Dedifferentiated amniotic fluid mesenchymal stem cell (primary cell): ENCODE results near the gene KIF3B.
A peak's percentile ranks its signal among the peaks of the same experiment; 100 is the strongest.
"Not testable (repeated sequence)": the region's sequence is repeated elsewhere in the genome, so short reads cannot be mapped to it uniquely, and the experiment has no call there.

Experiments used
- DNase-seq: peaks from one replicate; pipeline ENCODE4 v3.0.0-alpha.2; 2016; ENCODE audit errors: extremely low spot score

Gene KIF3B

DNA sequence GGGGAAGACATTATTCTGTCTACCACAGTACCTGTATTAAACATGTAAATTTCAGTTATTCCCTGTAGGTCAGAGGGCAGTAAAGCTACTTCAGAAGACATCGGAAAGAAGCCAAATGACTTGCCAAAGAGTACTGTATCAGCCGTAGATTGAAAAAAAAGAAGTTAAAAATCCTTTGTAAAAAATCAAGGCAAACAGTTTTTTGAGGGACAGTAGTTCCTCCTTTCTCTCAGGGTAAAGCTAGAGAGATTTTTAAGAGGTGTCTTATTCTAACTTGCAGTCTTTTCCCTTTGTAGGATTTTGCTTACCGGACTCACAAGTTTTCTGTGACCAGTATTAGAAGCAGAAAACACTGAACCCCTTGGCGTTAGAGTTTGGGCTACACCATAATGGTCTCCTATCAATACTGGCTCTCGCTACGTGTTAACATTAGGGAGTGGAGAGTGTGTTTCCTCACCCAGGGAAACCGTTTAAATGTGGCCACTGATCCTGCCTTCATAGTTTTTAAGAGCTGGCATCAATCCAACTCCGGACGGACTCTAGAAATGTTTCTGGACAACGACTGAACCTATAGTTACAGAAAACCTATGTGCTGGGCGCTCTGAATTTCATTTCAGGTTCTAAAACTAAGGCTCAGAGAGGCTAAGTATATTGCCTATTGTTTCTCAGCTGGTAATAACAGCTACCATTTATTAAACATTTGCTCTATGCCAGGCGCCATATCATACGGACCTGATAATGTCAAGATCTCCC lies 79.3 kb downstream of the KIF3B start:
- no peak for DNase-seq

DNA sequence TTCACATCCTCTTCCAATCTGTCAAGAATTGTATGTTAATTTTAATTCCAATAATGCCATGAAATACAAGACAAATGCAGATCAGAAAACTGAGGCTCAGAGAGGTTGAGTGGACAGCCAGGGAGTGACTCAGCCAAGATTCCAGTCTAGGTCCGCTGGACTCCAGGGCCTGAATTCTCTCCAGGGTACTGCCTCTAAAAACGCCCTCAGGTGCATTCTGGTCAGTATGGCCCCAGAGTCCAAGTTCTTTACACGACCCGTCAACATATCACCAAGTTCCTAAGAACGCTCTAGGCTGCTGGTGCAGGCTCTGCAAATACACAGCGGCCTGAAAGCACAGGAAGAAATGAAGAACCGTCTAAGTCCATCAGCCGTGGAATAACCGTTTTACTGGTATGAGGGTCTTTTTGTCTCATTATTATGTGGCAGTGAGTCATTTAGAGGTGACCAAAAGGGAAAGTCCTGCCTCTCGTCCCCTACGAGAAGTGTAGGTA lies 80.0 kb downstream of the KIF3B start:
- no peak for DNase-seq

- peak; percentile 95 for DNase-seq
Measured at GRCh38 chr20:32357869-32358631, 80.6 kb downstream of the KIF3B start, which contains the start of gene ASXL1. Gene ASXL1, plus strand, starts transcription at chr20:32358331. Its CDS starts 445 bp downstream, at chr20:32358776.

DNA sequence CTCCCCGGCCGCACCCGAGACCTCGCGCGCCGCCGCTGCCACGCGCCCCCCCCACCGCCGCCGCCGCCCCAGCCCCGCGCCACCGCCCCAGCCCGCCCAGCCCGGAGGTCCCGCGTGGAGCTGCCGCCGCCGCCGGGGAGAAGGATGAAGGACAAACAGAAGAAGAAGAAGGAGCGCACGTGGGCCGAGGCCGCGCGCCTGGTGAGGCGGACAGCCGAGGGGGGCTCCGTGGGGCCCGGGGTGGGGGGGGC lies 81.1 kb downstream of the KIF3B start:
- no peak for DNase-seq

- DNase-seq = no peak
Measured at GRCh38 chr20:32358883-32359632, 81.6 kb downstream of the KIF3B start.

DNA sequence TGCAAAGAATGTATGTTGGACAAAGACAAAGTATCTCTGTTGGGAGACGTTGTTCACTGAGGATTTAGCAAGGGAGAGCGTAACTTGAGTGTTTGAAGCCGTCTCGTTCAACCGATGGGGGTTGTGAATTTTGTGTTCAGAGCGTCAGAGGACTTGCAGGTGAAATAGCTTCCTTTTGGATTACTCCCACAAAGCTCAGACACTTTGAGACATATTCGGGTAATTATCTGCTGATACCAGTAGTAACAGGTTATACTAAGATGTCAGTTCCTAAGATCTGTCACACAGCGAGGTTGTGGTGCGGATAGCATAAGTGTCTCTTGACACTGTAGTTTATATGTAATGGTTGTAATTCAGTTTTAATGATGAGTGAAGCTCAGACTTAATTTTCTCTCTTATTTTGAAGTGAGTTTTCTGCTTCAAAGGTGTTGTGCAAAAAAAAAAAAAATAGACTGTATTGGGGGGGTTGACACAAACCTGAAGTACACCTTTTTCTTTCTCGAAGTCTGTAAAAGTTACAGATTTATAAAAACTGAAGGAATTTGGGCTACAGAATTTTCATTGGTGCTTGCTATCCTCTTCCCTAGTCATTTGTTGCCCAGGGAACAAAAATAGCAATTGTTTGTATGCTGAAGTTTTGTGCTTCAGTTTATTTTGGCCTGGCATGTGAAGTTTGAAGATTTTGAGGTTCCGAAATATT lies 82.3 kb downstream of the KIF3B start:
- DNase-seq = peak; percentile 75

DNA sequence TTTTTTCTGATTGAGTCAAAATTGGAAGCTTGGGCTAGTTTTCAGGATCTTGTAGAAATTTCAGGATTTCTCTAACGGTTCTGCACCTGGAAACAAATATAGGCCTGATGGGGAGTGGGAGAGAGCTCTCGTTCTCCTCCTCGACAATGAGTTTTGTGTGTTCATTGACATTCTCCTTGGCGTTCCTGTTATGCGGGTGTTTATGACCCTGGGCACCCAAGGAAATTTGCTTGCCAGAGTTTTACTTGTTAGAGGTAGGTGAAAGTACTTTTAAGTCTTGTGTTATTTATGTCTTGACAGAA lies 82.8 kb downstream of the KIF3B start:
- no peak for DNase-seq

DNA sequence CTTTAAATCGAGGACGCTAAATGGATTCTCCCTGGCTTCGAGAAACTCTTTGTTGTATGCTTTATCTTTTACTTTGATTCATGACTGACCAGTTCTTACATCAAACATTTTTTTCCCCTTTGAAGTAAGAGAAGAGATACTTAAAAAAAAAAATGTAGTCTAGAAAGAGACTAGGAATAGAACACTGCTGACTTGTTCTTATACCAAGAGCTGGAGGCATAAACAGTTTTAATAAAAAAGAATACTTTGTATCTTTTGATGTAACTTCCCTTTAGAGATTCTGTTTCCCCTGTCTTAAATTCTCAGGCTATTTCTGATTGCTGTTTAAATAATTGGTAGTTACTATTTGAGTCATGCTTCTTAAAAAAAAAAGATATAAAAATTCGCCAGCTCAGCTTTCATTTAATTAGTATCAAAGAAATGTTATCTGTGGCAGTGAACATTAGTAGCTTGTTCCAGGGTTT lies 85.5 kb downstream of the KIF3B start:
- no peak for DNase-seq

- no peak for DNase-seq
Measured at GRCh38 chr20:32363492-32363891, 86.0 kb downstream of the KIF3B start.

DNA sequence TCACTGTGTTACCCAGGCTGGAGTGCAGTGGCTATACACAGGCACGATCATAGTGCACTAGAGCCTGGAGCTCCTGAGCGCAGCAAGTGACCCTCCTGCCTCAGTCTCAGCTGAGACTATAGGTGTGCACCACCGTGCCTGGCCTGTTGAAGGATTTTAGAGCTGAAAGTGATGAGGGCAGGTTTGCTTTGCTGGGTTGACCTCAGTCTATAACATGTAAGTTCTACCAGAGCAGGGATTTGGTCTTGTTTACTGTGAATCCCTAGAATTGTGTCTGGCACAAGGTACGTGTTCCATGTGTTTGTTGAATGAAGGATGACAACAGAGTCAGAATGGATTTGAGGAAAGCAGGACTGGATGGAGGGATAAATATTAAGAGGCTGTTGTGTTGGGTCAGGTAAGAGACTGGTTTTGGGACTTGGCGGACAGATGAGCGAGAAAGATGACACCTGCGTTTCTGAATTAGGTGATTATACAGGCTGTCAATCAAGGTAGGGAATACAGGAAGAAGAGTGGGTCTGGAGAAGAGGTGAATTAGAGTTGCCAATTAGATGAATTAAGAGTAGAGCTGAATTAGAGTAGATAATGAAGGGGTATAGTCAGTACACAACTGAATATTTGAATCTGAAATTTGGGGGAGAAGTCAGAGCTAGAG lies 87.2 kb downstream of the KIF3B start:
- DNase-seq = no peak

DNA sequence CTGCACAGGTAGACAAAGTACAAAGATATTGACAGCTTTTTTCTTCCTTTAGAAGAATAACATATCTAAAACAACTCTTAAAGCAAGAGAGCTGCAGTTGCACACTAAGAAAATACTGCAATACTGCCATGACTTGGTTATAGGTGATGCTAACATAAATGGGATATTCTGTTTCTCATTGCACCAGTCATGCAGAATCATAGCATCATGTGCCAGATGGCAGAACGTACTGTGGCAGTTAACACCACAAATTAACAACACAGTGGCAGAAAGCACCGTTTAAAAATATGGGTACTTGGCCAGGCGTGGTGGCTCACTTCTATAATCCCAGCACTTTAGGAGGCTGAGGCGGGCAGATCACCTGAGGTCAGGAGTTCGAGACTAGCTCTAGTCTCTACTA lies 88.1 kb downstream of the KIF3B start:
- no peak for DNase-seq

DNA sequence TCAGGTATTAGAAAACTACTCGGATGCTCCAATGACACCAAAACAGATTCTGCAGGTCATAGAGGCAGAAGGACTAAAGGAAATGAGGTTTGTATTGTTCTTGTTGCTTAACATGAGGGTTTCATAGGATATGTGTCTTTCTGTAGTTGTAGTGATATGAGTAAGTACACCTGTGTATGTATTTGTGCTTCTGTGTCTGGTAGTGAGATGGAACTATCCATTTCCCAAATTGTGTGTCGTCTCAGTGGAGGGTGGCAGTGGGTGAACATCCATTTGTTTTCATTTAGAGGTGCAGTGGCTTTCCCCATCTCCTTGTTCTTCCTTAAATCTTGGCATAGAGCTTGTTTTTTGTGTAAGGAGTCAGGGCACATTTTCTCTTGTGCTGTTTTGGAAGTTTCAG lies 88.9 kb downstream of the KIF3B start:
- DNase-seq = no peak

- DNase-seq = no peak
Measured at GRCh38 chr20:32368323-32368722, 90.9 kb downstream of the KIF3B start.

DNA sequence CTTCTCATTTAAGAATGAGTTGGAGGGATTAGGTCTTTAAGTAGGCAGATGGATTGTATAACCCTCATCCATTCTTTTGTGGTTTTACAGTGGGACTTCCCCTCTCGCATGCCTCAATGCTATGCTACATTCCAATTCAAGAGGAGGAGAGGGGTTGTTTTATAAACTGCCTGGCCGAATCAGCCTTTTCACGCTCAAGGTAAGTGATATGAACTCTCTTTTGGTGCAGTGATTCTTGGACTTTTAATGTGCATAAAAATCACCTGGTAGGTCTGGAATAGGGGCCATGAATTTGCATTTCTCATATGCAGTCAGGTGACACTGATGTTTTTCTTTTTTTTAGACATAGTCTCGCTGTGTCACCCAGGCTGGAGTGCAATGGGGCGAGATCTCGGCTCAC lies 91.5 kb downstream of the KIF3B start:
- peak; percentile 59 for DNase-seq

- DNase-seq = no peak
Measured at GRCh38 chr20:32370897-32371296, 93.4 kb downstream of the KIF3B start.

DNA sequence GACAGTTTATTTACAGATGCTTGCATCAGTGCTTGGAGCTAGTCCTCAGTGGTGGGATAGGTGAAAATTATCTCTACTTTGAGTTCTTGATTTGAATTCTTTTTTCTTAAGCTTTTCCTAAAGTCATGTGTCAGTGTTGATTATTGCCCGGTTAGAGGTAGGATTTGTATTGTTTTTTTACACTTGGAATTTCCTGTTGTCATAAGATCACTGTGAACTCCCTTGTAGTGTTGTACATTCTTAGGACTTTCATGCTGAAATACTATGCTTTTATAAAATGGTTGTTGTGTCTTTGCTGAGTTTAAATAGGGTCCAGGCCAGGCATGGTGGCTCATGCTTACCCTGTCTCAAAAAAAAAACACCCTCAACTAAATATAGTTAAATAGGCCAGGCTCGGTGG lies 101.0 kb downstream of the KIF3B start:
- DNase-seq = no peak

DNA sequence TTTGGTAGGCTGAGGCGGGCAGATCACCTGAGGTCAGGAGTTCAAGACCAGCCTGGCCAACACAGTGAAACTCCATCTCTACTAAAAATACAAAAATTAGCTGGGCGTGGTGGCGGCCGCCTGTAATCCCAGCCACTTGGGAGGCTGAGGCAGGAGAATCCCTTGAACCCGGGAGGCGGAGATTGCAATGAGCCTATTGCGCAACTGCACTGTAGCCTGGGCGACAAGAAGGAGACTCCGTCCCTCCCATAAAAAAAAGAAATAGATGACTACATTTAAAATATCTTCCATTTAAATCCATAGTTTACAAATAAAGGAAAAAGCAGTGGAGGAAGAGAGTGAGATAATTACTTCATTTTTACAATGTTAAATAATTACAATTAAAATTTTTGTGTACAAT lies 102.6 kb downstream of the KIF3B start:
- DNase-seq = not testable (repeated sequence)

DNA sequence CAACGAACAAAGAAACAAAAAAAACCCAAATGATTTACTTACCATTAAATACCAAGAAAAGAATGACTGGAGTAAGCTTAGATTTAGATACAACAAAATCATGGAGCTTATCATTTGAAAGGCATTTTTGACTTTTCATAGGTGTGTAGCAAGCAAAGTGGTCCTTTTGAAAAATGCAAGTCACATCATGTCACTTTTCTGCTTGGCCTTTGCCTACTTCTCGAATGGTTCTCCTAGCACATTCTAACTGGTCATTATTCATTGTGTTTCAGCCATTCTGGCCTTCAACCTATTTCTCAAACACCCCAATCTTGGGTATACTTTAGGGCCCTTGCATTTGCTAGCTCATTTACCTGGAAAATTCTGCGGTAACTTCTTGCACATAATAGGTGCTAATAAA lies 103.3 kb downstream of the KIF3B start:
- DNase-seq = no peak

- DNase-seq = no peak
Measured at GRCh38 chr20:32382102-32382950, 104.9 kb downstream of the KIF3B start.

DNA sequence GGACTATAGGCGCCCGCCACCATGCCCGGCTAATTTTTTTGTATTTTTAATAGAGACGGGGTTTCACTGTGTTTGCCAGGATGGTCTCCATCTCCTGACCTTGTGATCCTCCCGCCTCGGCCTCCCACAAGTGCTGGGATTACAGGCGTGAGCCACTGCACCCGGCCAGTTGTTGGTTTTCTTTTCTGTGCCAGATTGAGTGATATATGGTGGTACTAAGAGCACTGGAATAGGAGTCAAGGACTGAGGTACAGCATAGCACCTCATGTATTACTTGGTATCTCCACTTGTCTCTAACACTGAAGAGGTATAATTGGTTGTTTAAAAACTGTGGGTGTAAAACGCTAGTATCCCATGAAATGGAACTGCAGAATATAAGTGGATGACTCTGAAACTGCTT lies 106.0 kb downstream of the KIF3B start:
- DNase-seq = not testable (repeated sequence)
